Thyroid gland (tissue), 4 donors: ENCODE data around the gene MESD.

Experiments
- POLR2A ChIP-seq, 2 donors: fragments of 450-650 bp; IDR thresholded peaks; one replicate each; pipeline ENCODE4 v1.6.1; 2017; ENCODE audit warnings: antibody characterized with exemption in 2 of 2, mild to moderate bottlenecking in 2 of 2, moderate library complexity in 1 of 2
- TF ChIP-seq, protein P1 (sequence below), 6 experiments: fragments of 200-600 bp in 3 of 6; fragments of 450-650 bp in 3 of 6; sonication (generic) in 3 of 6; IDR thresholded peaks; one replicate each; pipeline ENCODE4 v1.5.1; 2016 to 2019; ENCODE audit warnings: antibody characterized with exemption in 6 of 6, mild to moderate bottlenecking in 2 of 6, inconsistent platforms in 1 of 6, moderate library complexity in 1 of 6

DNA sequence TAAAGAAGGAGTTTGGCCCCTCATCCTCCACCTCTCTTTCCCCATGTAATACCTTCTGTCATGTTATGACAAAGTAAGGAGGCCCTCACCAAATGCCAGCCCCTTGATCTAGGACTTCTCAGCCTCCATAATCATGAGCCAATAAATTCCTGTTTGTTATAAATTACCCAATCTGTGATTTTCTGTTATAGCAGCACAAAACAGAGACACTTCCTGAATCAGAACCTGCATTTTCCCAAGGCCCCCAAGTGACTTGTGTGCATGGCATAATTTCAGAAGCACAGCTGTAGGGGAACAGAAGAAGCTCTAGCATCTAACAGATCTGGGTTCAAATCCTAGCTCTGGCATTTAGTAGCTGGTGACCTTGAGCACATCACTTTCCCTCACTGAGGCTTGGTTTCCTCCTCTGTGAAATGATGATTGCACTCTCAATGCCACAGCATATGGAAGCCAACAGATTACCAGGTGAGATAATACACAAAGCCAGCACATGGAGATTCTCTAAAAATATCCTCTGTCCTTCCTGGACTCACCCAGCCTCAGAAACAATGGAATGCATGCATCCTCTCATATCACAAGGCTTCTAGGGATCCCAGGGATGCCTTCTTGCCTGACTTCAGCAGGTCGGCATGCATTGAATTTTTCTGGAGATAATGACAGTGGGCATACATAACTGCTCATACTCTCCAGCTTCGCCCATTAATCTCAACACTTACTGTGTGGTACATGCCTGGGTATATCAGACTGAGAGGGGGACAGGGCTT, 37.4 kb upstream of the MESD start:
- TF ChIP-seq, protein P1, sequence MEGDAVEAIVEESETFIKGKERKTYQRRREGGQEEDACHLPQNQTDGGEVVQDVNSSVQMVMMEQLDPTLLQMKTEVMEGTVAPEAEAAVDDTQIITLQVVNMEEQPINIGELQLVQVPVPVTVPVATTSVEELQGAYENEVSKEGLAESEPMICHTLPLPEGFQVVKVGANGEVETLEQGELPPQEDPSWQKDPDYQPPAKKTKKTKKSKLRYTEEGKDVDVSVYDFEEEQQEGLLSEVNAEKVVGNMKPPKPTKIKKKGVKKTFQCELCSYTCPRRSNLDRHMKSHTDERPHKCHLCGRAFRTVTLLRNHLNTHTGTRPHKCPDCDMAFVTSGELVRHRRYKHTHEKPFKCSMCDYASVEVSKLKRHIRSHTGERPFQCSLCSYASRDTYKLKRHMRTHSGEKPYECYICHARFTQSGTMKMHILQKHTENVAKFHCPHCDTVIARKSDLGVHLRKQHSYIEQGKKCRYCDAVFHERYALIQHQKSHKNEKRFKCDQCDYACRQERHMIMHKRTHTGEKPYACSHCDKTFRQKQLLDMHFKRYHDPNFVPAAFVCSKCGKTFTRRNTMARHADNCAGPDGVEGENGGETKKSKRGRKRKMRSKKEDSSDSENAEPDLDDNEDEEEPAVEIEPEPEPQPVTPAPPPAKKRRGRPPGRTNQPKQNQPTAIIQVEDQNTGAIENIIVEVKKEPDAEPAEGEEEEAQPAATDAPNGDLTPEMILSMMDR (IDR thresholded peaks at IDR 0.05) = no peak
- TF ChIP-seq POLR2A (IDR thresholded peaks at IDR 0.05) = no peak
